GM12874 (cell line): ENCODE measurements around the gene LRRC28.

Experiments
- CTCF ChIP-seq: IDR thresholded peaks from 2 replicates; pipeline ENCODE4 v1.5.1; 2011; ENCODE audit warnings: low read depth, mild to moderate bottlenecking, control low read depth, low read length, moderate library complexity; ENCODE audit not compliant: insufficient read depth

The LRRC28 gene

GRCh38 chr15:99333413-99333812, 82.1 kb downstream of the LRRC28 start:
- no peak for TF ChIP-seq CTCF

GRCh38 chr15:99333981-99334380, 82.7 kb downstream of the LRRC28 start:
- no peak for TF ChIP-seq CTCF

- no peak for TF ChIP-seq CTCF
Observed at GRCh38 chr15:99335508-99335907, 84.2 kb downstream of the LRRC28 start.

- no peak for TF ChIP-seq CTCF
Observed at GRCh38 chr15:99336794-99337193, 85.5 kb downstream of the LRRC28 start.

GRCh38 chr15:99340347-99340746, 89.1 kb downstream of the LRRC28 start:
- no peak for TF ChIP-seq CTCF

- no peak for TF ChIP-seq CTCF
Observed at GRCh38 chr15:99341786-99342185, 90.5 kb downstream of the LRRC28 start.

- TF ChIP-seq CTCF, result no peak
Observed at GRCh38 chr15:99343208-99343607, 91.9 kb downstream of the LRRC28 start.
